GM23338 (cell line): ENCODE results near the gene THADA.

Experiments
- CREB1 ChIP-seq: fragments of 250-450 bp; sonication (Bioruptor Pico); IDR thresholded peaks from 2 replicates; pipeline ENCODE4 v1.5.0; 2020; ENCODE audit warnings: low read depth, mild to moderate bottlenecking, moderate library complexity
- CTCF ChIP-seq, 2 experiments: fragments of 200-600 bp in 1 of 2; sonication (generic) in 1 of 2; conservative IDR thresholded peaks; 2 replicates each; pipeline versions ENCODE4 v1.5.1 to v1.6.1; 2016 to 2017; ENCODE audit warnings: antibody characterized with exemption in 2 of 2, low read depth in 2 of 2, mild to moderate bottlenecking in 2 of 2, moderate library complexity in 1 of 2
- ETS1 ChIP-seq: IDR thresholded peaks from 2 replicates; pipeline ENCODE4 v1.6.1; 2016; ENCODE audit warnings: antibody characterized with exemption
- EZH2 ChIP-seq: fragments of 200-600 bp; sonication (generic); IDR thresholded peaks from one replicate; pipeline ENCODE4 v1.8.0; 2017; ENCODE audit warnings: antibody characterized with exemption, mild to moderate bottlenecking, low read depth; ENCODE audit not compliant: unreplicated experiment
- EZH2phosphoT487 ChIP-seq: fragments of 200-600 bp; sonication (generic); IDR thresholded peaks from one replicate; pipeline ENCODE4 v1.8.1; 2018; ENCODE audit warnings: antibody characterized with exemption; ENCODE audit not compliant: unreplicated experiment
- JUNB ChIP-seq: IDR thresholded peaks from one replicate; pipeline ENCODE4 v1.6.1; 2016; ENCODE audit warnings: antibody characterized with exemption; ENCODE audit not compliant: unreplicated experiment
- POLR2AphosphoS5 ChIP-seq: IDR thresholded peaks from 2 replicates; pipeline ENCODE4 v1.6.1; 2016; ENCODE audit warnings: antibody characterized with exemption, low read depth
- REST ChIP-seq: IDR thresholded peaks from one replicate; pipeline ENCODE4 v1.6.1; 2018; ENCODE audit warnings: antibody characterized with exemption; ENCODE audit not compliant: unreplicated experiment
- STAT1 ChIP-seq: IDR thresholded peaks from one replicate; pipeline ENCODE4 v1.6.1; 2016; ENCODE audit warnings: antibody characterized with exemption; ENCODE audit not compliant: unreplicated experiment

- TF ChIP-seq CTCF (conservative IDR thresholded peaks at IDR 0.05; ENCODE audit: low read depth in 2 of 2) (no peak), EZH2phosphoT487 (no peak), REST (no peak), EZH2 (no peak), POLR2AphosphoS5 (no peak), JUNB (no peak), CREB1 (CRISPR knock-in tag) (no peak), ETS1 (no peak), STAT1 (no peak)
Measured at GRCh38 chr2:43450617-43451016, 145.2 kb downstream of the THADA start.
